Neural cell (in vitro differentiated cells): ENCODE measurements around the gene GNG7. TPM values are rescaled to one million over a fixed set of nuclear protein-coding genes. Genes with fewer than 3 reads are reported as not detected.

Experiments used
- H2AFZ ChIP-seq: fragments of 200-600, 300-800 bp; sonication (generic), shearing (Covaris generic); 2 replicates; pipeline ENCODE4 v1.6.0; 2014; ENCODE audit warnings: low read depth, mild to moderate bottlenecking, antibody characterized with exemption, low read length, moderate library complexity
- H3F3A ChIP-seq: fragments of 200-600 bp; shearing (Covaris generic); 2 replicates; pipeline ENCODE4 v1.6.1; 2016; ENCODE audit warnings: mild to moderate bottlenecking, moderate library complexity, mixed read lengths, antibody characterized with exemption, low read length; ENCODE audit not compliant: insufficient read depth, poor library complexity, severe bottlenecking
- H3K27ac ChIP-seq: fragments of 200-600, 300-800 bp; sonication (generic), shearing (Covaris generic); 2 replicates; pipeline ENCODE4 v1.5.1; 2014; ENCODE audit warnings: mild to moderate bottlenecking, low read length, moderate library complexity
- H3K27me3 ChIP-seq: fragments of 300-800, 200-600 bp; sonication (generic), shearing (Covaris generic); 2 replicates; pipeline ENCODE4 v1.6.0; 2014; ENCODE audit warnings: mild to moderate bottlenecking, low read depth, low read length, moderate library complexity; ENCODE audit not compliant: insufficient read depth
- H3K36me3 ChIP-seq: fragments of 300-800, 200-600 bp; sonication (generic), shearing (Covaris generic); 2 replicates; pipeline ENCODE4 v1.5.1; 2014; ENCODE audit warnings: mild to moderate bottlenecking, antibody characterized with exemption, low read length, moderate library complexity; ENCODE audit not compliant: insufficient read depth
- H3K4me2 ChIP-seq: fragments of 300-800, 200-600 bp; sonication (generic), shearing (Covaris generic); 2 replicates; pipeline ENCODE4 v1.6.0; 2014; ENCODE audit warnings: mild to moderate bottlenecking, low read length
- H3K4me3 ChIP-seq: fragments of 300-800, 200-600 bp; sonication (generic), shearing (Covaris generic); 2 replicates; pipeline ENCODE4 v1.5.1; 2014; ENCODE audit warnings: mild to moderate bottlenecking, low read length, moderate library complexity
- H3K79me2 ChIP-seq: fragments of 200-600 bp; shearing (Covaris generic); replicated peaks from 2 replicates; pipeline ENCODE4 v1.6.0; 2014; ENCODE audit warnings: mild to moderate bottlenecking, low read length, moderate library complexity; ENCODE audit not compliant: insufficient read depth
- H3K9ac ChIP-seq: fragments of 300-800, 200-600 bp; sonication (generic), shearing (Covaris generic); 2 replicates; pipeline ENCODE4 v1.6.1; 2016; ENCODE audit warnings: mild to moderate bottlenecking, low read length, mixed read lengths
- H3K9me2 ChIP-seq: fragments of 200-600 bp; shearing (Covaris generic); 2 replicates; pipeline ENCODE4 v1.6.1; 2016; ENCODE audit warnings: mild to moderate bottlenecking, low read length, mixed read lengths; ENCODE audit not compliant: insufficient read depth
- H3K9me3 ChIP-seq: fragments of 200-600, 300-800 bp; sonication (generic), shearing (Covaris generic); 2 replicates; pipeline ENCODE4 v1.6.1; 2016; ENCODE audit warnings: mild to moderate bottlenecking, mixed run types, low read length, moderate library complexity, mixed read lengths
- H4K20me1 ChIP-seq: fragments of 200-600 bp; shearing (Covaris generic); 2 replicates; pipeline ENCODE4 v1.6.1; 2016; ENCODE audit warnings: mild to moderate bottlenecking, mixed run types; ENCODE audit not compliant: insufficient read depth
- EP300 ChIP-seq: fragments of 450-650 bp; conservative IDR thresholded peaks from 2 replicates; pipeline ENCODE4 v1.6.1; 2014; ENCODE audit warnings: antibody characterized with exemption, mild to moderate bottlenecking, moderate library complexity; ENCODE audit not compliant: poor library complexity, severe bottlenecking
- EZH2 ChIP-seq: fragments of 200-600, 300-800 bp; shearing (Covaris generic), sonication (generic); IDR thresholded peaks from 2 replicates; pipeline ENCODE4 v1.6.1; 2014; ENCODE audit warnings: antibody characterized with exemption, low read length, borderline replicate concordance, mild to moderate bottlenecking; ENCODE audit not compliant: insufficient read depth, poor library complexity, severe bottlenecking
- MXI1 ChIP-seq: fragments of 450-650 bp; conservative IDR thresholded peaks from 2 replicates; pipeline ENCODE4 v1.6.1; 2014; ENCODE audit warnings: antibody characterized with exemption, mild to moderate bottlenecking; ENCODE audit not compliant: poor library complexity, severe bottlenecking
- POLR2AphosphoS5 ChIP-seq: IDR thresholded peaks from 2 replicates; pipeline ENCODE4 v1.6.1; 2012
- RAD21 ChIP-seq: fragments of 450-650 bp; conservative IDR thresholded peaks from 2 replicates; pipeline ENCODE4 v1.6.1; 2014; ENCODE audit warnings: antibody characterized with exemption, mild to moderate bottlenecking, moderate library complexity
- REST ChIP-seq: IDR thresholded peaks from 2 replicates; pipeline ENCODE4 v1.6.1; 2012; ENCODE audit warnings: borderline replicate concordance
- SMC3 ChIP-seq: fragments of 450-650 bp; conservative IDR thresholded peaks from 2 replicates; pipeline ENCODE4 v1.6.1; 2014; ENCODE audit warnings: antibody characterized with exemption, mild to moderate bottlenecking, moderate library complexity; ENCODE audit not compliant: poor library complexity
- TAF1 ChIP-seq: IDR thresholded peaks from 2 replicates; pipeline ENCODE4 v1.6.1; 2012; ENCODE audit warnings: low read depth
- polyA plus RNA-seq: library from polyadenylated mRNA; depleted of rRNA; stranded (reverse); fragments of >200 nt; gene quantifications from 2 replicates; pipeline ENCODE4 v1.2.3, GENCODE V29; 2014
- TF ChIP-seq, protein P1 (sequence below): fragments of 450-650 bp; IDR thresholded peaks from 2 replicates; pipeline ENCODE4 v1.5.1; 2014; ENCODE audit warnings: antibody characterized with exemption, mild to moderate bottlenecking, moderate library complexity; ENCODE audit not compliant: poor library complexity, severe bottlenecking

GNG7 gene
- polyA plus RNA-seq, 1 donor from 2014 or later: 3.0 TPM

DNA sequence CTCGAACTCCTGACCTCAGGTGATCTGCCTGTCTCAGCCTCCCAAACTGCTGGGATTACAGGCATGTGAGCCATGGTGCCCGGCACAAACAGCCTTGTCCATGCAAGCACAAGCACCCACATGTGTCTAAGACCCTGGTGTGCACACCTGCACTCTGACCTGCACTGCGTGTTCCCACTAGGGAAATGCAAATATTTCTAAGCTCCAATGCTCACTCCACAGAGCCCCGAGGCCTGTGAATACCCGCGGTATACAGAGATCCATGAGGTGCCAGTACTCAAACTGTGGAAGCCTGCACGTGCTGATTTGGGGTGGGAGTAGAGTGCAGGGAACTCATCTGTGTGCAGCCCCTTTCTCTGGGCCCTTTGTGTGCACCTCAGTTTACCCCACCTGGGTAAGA is 211.8 kb downstream of the GNG7 start:
- H4K20me1 ChIP-seq: no peaks in the 10 kb centered on the region
- H3K27me3 ChIP-seq: peaks cover 46% of the 10 kb centered on the region
- H3K9me2 ChIP-seq: no peaks in the 10 kb centered on the region
- no peak overlapping the region for H2AFZ ChIP-seq
- H3K9ac ChIP-seq: no peak overlapping the region
- no peaks in the 10 kb centered on the region for H3K36me3 ChIP-seq
- H3K9me3 ChIP-seq: no peaks in the 10 kb centered on the region
- no peak overlapping the region for H3K4me3 ChIP-seq
- TF ChIP-seq TAF1 (no peak), EZH2 (no peak), SMC3 (no peak), MXI1 (no peak), EP300 (no peak), RAD21 (no peak), POLR2AphosphoS5 (no peak), REST (no peak)
- TF ChIP-seq, protein P1, sequence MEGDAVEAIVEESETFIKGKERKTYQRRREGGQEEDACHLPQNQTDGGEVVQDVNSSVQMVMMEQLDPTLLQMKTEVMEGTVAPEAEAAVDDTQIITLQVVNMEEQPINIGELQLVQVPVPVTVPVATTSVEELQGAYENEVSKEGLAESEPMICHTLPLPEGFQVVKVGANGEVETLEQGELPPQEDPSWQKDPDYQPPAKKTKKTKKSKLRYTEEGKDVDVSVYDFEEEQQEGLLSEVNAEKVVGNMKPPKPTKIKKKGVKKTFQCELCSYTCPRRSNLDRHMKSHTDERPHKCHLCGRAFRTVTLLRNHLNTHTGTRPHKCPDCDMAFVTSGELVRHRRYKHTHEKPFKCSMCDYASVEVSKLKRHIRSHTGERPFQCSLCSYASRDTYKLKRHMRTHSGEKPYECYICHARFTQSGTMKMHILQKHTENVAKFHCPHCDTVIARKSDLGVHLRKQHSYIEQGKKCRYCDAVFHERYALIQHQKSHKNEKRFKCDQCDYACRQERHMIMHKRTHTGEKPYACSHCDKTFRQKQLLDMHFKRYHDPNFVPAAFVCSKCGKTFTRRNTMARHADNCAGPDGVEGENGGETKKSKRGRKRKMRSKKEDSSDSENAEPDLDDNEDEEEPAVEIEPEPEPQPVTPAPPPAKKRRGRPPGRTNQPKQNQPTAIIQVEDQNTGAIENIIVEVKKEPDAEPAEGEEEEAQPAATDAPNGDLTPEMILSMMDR: no peak
- H3F3A ChIP-seq: no peaks in the 10 kb centered on the region
- H3K79me2 ChIP-seq: no peaks in the 10 kb centered on the region
- no peak overlapping the region for H3K4me2 ChIP-seq
- no peak overlapping the region for H3K27ac ChIP-seq

DNA sequence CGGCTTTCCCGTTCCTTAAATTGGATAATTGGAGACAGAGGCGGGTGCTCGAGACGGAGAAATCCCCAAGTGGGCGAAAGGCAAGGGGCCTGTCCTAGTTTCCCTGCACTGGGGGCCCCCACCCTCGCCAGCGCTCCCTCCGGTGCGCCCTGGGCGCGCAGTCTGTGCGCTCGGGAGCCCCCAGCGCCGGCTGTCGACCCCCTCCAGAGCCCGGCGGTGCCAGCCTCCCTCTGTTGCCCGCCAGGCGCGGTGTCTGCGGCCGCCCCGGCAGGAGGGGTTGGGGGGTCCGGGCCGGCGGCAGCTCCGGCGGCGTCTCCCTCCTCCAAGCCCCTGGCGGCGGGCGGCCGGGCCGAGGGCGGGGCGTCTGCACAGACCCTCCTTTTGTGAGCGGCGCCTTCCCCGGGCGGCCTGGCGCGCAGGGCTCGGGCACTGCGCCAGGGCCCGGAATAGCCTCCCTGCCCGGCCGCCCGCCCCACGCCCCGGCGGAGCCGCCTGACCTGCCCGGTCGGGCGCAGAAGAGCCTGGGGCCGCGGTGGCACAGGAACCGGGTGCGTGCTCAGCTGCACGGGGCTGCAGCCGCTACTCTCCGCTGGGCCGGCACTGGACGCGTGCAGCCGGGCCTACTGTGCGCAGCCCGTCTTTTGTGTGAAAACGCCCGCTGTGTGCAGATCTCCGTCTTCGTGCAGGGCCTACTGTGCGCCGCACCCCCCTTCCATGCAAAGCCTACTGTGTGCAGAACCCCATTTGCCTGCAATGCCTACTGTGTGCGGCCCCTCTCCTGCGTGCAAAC is 213.4 kb downstream of the GNG7 start:
- Histone ChIP-seq H3K9me3 (peaks cover 3% of the 10 kb centered on the region), H3K27me3 (peaks cover 36% of the 10 kb centered on the region), H3K9ac (no peak overlapping the region), H3K27ac (no peak overlapping the region), H3K4me2 (no peak overlapping the region), H3K36me3 (no peaks in the 10 kb centered on the region), H3K79me2 (no peaks in the 10 kb centered on the region), H3K4me3 (peak overlapping the region; percentile 40), H2AFZ (no peak overlapping the region), H4K20me1 (no peaks in the 10 kb centered on the region), H3K9me2 (no peaks in the 10 kb centered on the region), H3F3A (no peaks in the 10 kb centered on the region)
- no peak for TF ChIP-seq SMC3
- TF ChIP-seq EZH2: peak; percentile 31
- no peak for TF ChIP-seq TAF1
- TF ChIP-seq EP300: no peak
- no peak for TF ChIP-seq REST
- TF ChIP-seq, protein P1: no peak
